ENCODE data around the gene OR2M4. TPM values are rescaled to one million over a fixed set of nuclear protein-coding genes. Genes with fewer than 3 reads are reported as not detected.

The OR2M4 gene
- total RNA-seq, 2 experiments from 2014 or later: not detected

- POLR2A ChIA-PET: no interaction called here
- H3K4me3 Mint-ChIP-seq: no peak overlapping the region
- no peaks in the 10 kb centered on the region for H3K36me3 Mint-ChIP-seq (ENCODE audit: low read depth)
- no peaks in the 10 kb centered on the region for H3K27me3 Mint-ChIP-seq
- H3K27ac Mint-ChIP-seq: no peak overlapping the region
- H3K9me3 Mint-ChIP-seq: no peaks in the 10 kb centered on the region
- CTCF ChIA-PET: no interaction called here
- H3K4me1 Mint-ChIP-seq: no peaks in the 10 kb centered on the region
- DNase-seq: no peak
These were observed 57.2 kb downstream of the OR2M4 start for GRCh38 chr1:248288391-248288790.

Other genes starting within 250 kb of the OR2M4 start
- not detected for gene OR2L5, start 217.8 kb upstream of the OR2M4 start, total RNA-seq
- under 1 TPM; 0.10 TPM for gene OR2L2, start 201.3 kb upstream of the OR2M4 start, total RNA-seq
- gene OR2L3, start 184.6 kb upstream of the OR2M4 start, total RNA-seq: not detected
- not detected for gene OR2L13, start 136.2 kb upstream of the OR2M4 start, total RNA-seq
- gene OR2M5, start 86.3 kb upstream of the OR2M4 start, total RNA-seq: not detected
- gene OR2M2, start 56.6 kb upstream of the OR2M4 start, total RNA-seq: not detected
- not detected for gene OR2M3, start 34.2 kb upstream of the OR2M4 start, total RNA-seq
- not detected for gene OR2T33, start 46.6 kb downstream of the OR2M4 start, total RNA-seq
- gene OR2T12, start 72.0 kb downstream of the OR2M4 start, total RNA-seq: not detected
- not detected for gene OR2M7, start 93.2 kb downstream of the OR2M4 start, total RNA-seq
- not detected for gene OR14C36, start 117.4 kb downstream of the OR2M4 start, total RNA-seq
- not detected for gene OR2T4, start 130.2 kb downstream of the OR2M4 start, total RNA-seq
- gene OR2T6, start 144.3 kb downstream of the OR2M4 start, total RNA-seq: not detected
- not detected for gene OR2T1, start 171.6 kb downstream of the OR2M4 start, total RNA-seq
- gene OR2T2, start 214.2 kb downstream of the OR2M4 start, total RNA-seq: not detected
- not detected for gene OR2T3, start 241.9 kb downstream of the OR2M4 start, total RNA-seq

Data from activated CD4-positive, alpha-beta memory T cell treated with anti-CD3 and anti-CD28 coated beads, Interleukin-2, amount 10 ng/mL, durations not matched to agents 7 days and 5 days (primary cell).